GM12878 (cell line): Measurements from ENCODE around the gene FTMT. TPM values are rescaled to one million over a fixed set of nuclear protein-coding genes. Genes with fewer than 3 reads are reported as not detected.

ENCODE experiments used
- ATAC-seq: fragments of 200-7000 bp; cut with Tn5 transposase; 3 replicates; pipeline ENCODE4 v1.9.1; 2020; ENCODE audit warnings: mild to moderate bottlenecking, moderate library complexity
- BruUV-seq: library from RNA; stranded (reverse); fragments of 400-500 nt; replicated peaks from 2 replicates; lab custom pipeline; 2021; lab: Mats Ljungman, UMichigan
- CTCF ChIA-PET: fragments of 300-600 bp; sonication (Branson Sonifier 250); formaldehyde crosslinking; extraction: SDS; loops from one replicate; lab custom pipeline; 2021; ENCODE audit warnings: inconsistent platforms; lab: Yijun Ruan, JAX
- POLR2A ChIA-PET: fragments of 350-600 bp; formaldehyde crosslinking; extraction: SDS; loops from one replicate; lab custom pipeline; 2021; ENCODE audit warnings: inconsistent platforms; lab: Charles Lee
- RAD21 ChIA-PET: fragments of 300-600 bp; sonication (Branson Sonifier 250); formaldehyde crosslinking; loops from one replicate; lab custom pipeline; 2023; ENCODE audit warnings: antibody characterized with exemption; ENCODE audit not compliant: unreplicated experiment; lab: Charles Lee
- SMC1A ChIA-PET: fragments of 300-600 bp; sonication (Branson Sonifier 250); formaldehyde crosslinking; loops from one replicate; lab custom pipeline; 2023; ENCODE audit not compliant: unreplicated experiment, uncharacterized antibody; lab: Charles Lee
- DNase-seq: peaks from one replicate; pipeline ENCODE4 v3.0.0-alpha.2; 2011; ENCODE audit warnings: low read depth, low spot score
- FAIRE-seq: peaks from 3 replicates; lab custom pipeline; 2011; peaks lifted over from hg19 to GRCh38; lab: Jason Lieb, UNC
- H2AFZ ChIP-seq: 2 replicates; pipeline ENCODE4 v1.6.0; 2011; ENCODE audit warnings: low read depth, low read length, control low read depth; ENCODE audit not compliant: control insufficient read depth
- H3K27ac ChIP-seq: 2 replicates; pipeline ENCODE4 v1.5.1; 2011; ENCODE audit warnings: control low read depth; ENCODE audit not compliant: control insufficient read depth, insufficient read depth
- H3K27me3 ChIP-seq, 2 experiments: replicated peaks in 1 of 2; 2 replicates each; pipeline versions ENCODE4 v1.6.0 to v1.6.1; 2011; ENCODE audit warnings: low read length in 1 of 2; ENCODE audit not compliant: control insufficient read depth in 2 of 2, insufficient read depth in 2 of 2
- H3K36me3 ChIP-seq, 2 experiments: 2 replicates each; pipeline ENCODE4 v1.5.1; 2011; ENCODE audit warnings: low read length in 1 of 2; ENCODE audit not compliant: control insufficient read depth in 2 of 2, insufficient read depth in 2 of 2
- H3K4me1 ChIP-seq: 2 replicates; pipeline ENCODE4 v1.6.1; 2011; ENCODE audit warnings: mild to moderate bottlenecking, low read length, moderate library complexity, mixed read lengths; ENCODE audit not compliant: control insufficient read depth, insufficient read depth
- H3K4me2 ChIP-seq: 2 replicates; pipeline ENCODE4 v1.6.0; 2011; ENCODE audit warnings: control low read depth; ENCODE audit not compliant: control insufficient read depth, insufficient read depth
- H3K4me3 ChIP-seq: fragments of 200-600 bp; sonication (generic); 2 replicates; pipeline ENCODE4 v1.5.1; 2016
- H3K79me2 ChIP-seq: 2 replicates; pipeline ENCODE4 v1.6.0; 2011; ENCODE audit warnings: low read length; ENCODE audit not compliant: control insufficient read depth, insufficient read depth
- H3K9ac ChIP-seq: 2 replicates; pipeline ENCODE4 v1.8.0; 2011; ENCODE audit warnings: low read length, control low read depth, mixed read lengths; ENCODE audit not compliant: control insufficient read depth, insufficient read depth
- H3K9me3 ChIP-seq: replicated peaks from 3 replicates; pipeline ENCODE4 v1.5.1; 2011; ENCODE audit warnings: mild to moderate bottlenecking, low read length; ENCODE audit not compliant: control insufficient read depth, insufficient read depth
- H4K20me1 ChIP-seq: 2 replicates; pipeline ENCODE4 v1.6.0; 2011; ENCODE audit not compliant: control insufficient read depth, insufficient read depth
- ASH2L ChIP-seq: fragments of 300-600, 200-600 bp; sonication (generic); IDR thresholded peaks from 2 replicates; pipeline ENCODE4 v1.6.1; 2017; ENCODE audit warnings: low read depth, mild to moderate bottlenecking, borderline replicate concordance
- E4F1 ChIP-seq: fragments of 450-650 bp; IDR thresholded peaks from 2 replicates; pipeline ENCODE4 v1.6.1; 2018; ENCODE audit warnings: borderline replicate concordance, mild to moderate bottlenecking; ENCODE audit not compliant: partially characterized antibody
- IKZF2 ChIP-seq, 2 experiments: fragments of 450-650 bp; IDR thresholded peaks; 2 replicates each; pipeline ENCODE4 v1.6.1; 2017; ENCODE audit warnings: mild to moderate bottlenecking in 2 of 2, moderate library complexity in 2 of 2
- KLF5 ChIP-seq: fragments of 450-650 bp; IDR thresholded peaks from 2 replicates; pipeline ENCODE4 v1.6.1; 2014; ENCODE audit warnings: mild to moderate bottlenecking; ENCODE audit not compliant: partially characterized antibody
- MTA3 ChIP-seq: IDR thresholded peaks from 2 replicates; pipeline ENCODE4 v1.6.1; 2012; ENCODE audit warnings: low read length, inconsistent platforms, borderline replicate concordance
- MYC ChIP-seq: IDR thresholded peaks from 2 replicates; pipeline ENCODE4 v1.6.1; 2011; ENCODE audit warnings: mild to moderate bottlenecking, low read length, moderate library complexity, inconsistent platforms; ENCODE audit not compliant: insufficient read depth, insufficient replicate concordance, insufficient read length, severe bottlenecking
- PBX3 ChIP-seq: IDR thresholded peaks from 2 replicates; pipeline ENCODE4 v1.6.1; 2011; ENCODE audit warnings: mild to moderate bottlenecking, low read depth, low read length, moderate library complexity; ENCODE audit not compliant: insufficient replicate concordance
- PKNOX1 ChIP-seq: fragments of 450-650 bp; IDR thresholded peaks from 2 replicates; pipeline ENCODE4 v1.6.1; 2016; ENCODE audit warnings: mild to moderate bottlenecking
- POLR2AphosphoS2 ChIP-seq: IDR thresholded peaks from 2 replicates; pipeline ENCODE4 v1.6.1; 2011; ENCODE audit warnings: low read depth, mild to moderate bottlenecking, low read length, improper control_type of control experiment, moderate library complexity
- RAD21 ChIP-seq: IDR thresholded peaks from 2 replicates; pipeline ENCODE4 v1.6.1; 2011; ENCODE audit warnings: mild to moderate bottlenecking, low read depth, low read length, moderate library complexity; ENCODE audit not compliant: insufficient read depth
- RB1 ChIP-seq: fragments of 450-650 bp; formaldehyde crosslinking; IDR thresholded peaks from 2 replicates; pipeline ENCODE4 v1.6.1; 2017; ENCODE audit warnings: mild to moderate bottlenecking, borderline replicate concordance
- RELA ChIP-seq: fragments of 450-650 bp; IDR thresholded peaks from 2 replicates; pipeline ENCODE4 v1.8.0; 2014; ENCODE audit warnings: borderline replicate concordance; ENCODE audit not compliant: partially characterized antibody
- YBX1 ChIP-seq: fragments of 450-650 bp; IDR thresholded peaks from 2 replicates; pipeline ENCODE4 v1.6.1; 2016; ENCODE audit warnings: antibody characterized with exemption
- YY1 ChIP-seq: IDR thresholded peaks from 2 replicates; pipeline ENCODE4 v1.6.1; 2011; ENCODE audit warnings: low read depth, mild to moderate bottlenecking, low read length
- ZNF217 ChIP-seq: fragments of 450-650 bp; IDR thresholded peaks from 2 replicates; pipeline ENCODE4 v1.6.1; 2017; ENCODE audit warnings: antibody characterized with exemption, mild to moderate bottlenecking
- ZNF592 ChIP-seq: fragments of 450-650 bp; IDR thresholded peaks from 2 replicates; pipeline ENCODE4 v1.6.1; 2017; ENCODE audit warnings: mild to moderate bottlenecking, moderate library complexity
- WGBS: methylation state at CpG from one replicate; pipeline ENCODE4 v1.1.6; 2016; ENCODE audit warnings: low lambda C conversion rate; ENCODE audit not compliant: insufficient replicate concordance, insufficient coverage; ENCODE audit errors: missing lambda C conversion rate; 5-methylcytosine and 5-hydroxymethylcytosine counted together
- in situ Hi-C: fragments of 300-500 bp; cut with MboI; formaldehyde crosslinking; loops from 9 replicates; pipeline ENCODE4 v1.14.3; 2018; ENCODE audit warnings: mixed read lengths
- intact Hi-C: fragments of 100-400 bp; cut with micrococcal nuclease; formaldehyde crosslinking; loops from one replicate; pipeline ENCODE4 v1.14.2; 2022; ENCODE audit not compliant: unreplicated experiment
- polyA plus RNA-seq, 11 experiments: library from polyadenylated mRNA; depleted of rRNA in 4 of 11; unstranded in 6 of 11; stranded (reverse) in 5 of 11; fragments of >200 nt; fragmentation: Nextera tagmentation in 4 of 11; fragmentation: Illumina TruSeq in 1 of 11; extraction: Ambion mirVana in 4 of 11; extraction: Trizol in 1 of 11; gene quantifications; 1 replicate in 1 of 11; 2 replicates in 10 of 11; pipeline versions ENCODE4 v1.2.1 to v1.2.3, GENCODE V29; 2011 to 2016; ENCODE audit warnings: inconsistent platforms in 2 of 11, missing spikeins in 2 of 11, low read depth in 1 of 11
- total RNA-seq, 4 experiments: library from RNA; depleted of rRNA in 3 of 4; stranded (reverse); fragments of >200 nt in 3 of 4; fragmentation: Illumina TruSeq in 1 of 4; extraction: Trizol in 1 of 4; gene quantifications; 2 replicates each; pipeline versions ENCODE4 v1.2.1 to v1.2.3, GENCODE V29; 2013 to 2021

Gene FTMT
- total and polyA plus RNA-seq, 10 of the 15 experiments (the other 5 are each of a cell fraction or from before 2014, with no cell fraction given), result not detected

GRCh38 chr5:121833617-121834016, 18.1 kb upstream of the FTMT start:
- no TSS peak for BruUV-seq
- H2AFZ ChIP-seq, result no peak overlapping the region
- no peaks in the 10 kb centered on the region for H3K9me3 ChIP-seq
- no peak overlapping the region for H3K4me2 ChIP-seq
- no peak overlapping the region for H3K4me3 ChIP-seq
- 43% methylated on average over 1 of the region's 1 CpG for WGBS
- ATAC-seq (no peak), DNase-seq (no peak), FAIRE-seq (no peak)
- CTCF ChIA-PET, result interaction anchor here (1.0 kb wide), 1 partner anchor 29 kb away, joined by 3 read pairs; no protein-coding TSS in a partner anchor
- no peaks in the 10 kb centered on the region for H3K4me1 ChIP-seq
- intact Hi-C loops, result no loop called here
- SMC1A ChIA-PET, result no interaction called here
- RAD21 ChIA-PET, result no interaction called here
- no peak overlapping the region for H3K27ac ChIP-seq
- no peaks in the 10 kb centered on the region for H3K79me2 ChIP-seq
- H3K27me3 ChIP-seq, result no peaks in the 10 kb centered on the region
- POLR2A ChIA-PET, result interaction anchor here (0.5 kb wide), 1 partner anchor 167 kb away, joined by 4 read pairs; no protein-coding TSS in a partner anchor
- in situ Hi-C loops, result no loop called here
- H3K9ac ChIP-seq, result no peak overlapping the region
- no peaks in the 10 kb centered on the region for H3K36me3 ChIP-seq
- H4K20me1 ChIP-seq, result no peaks in the 10 kb centered on the region
- no peak for TF ChIP-seq YY1
- TF ChIP-seq E4F1, result no peak
- TF ChIP-seq ZNF592, result no peak
- no peak for TF ChIP-seq RELA
- TF ChIP-seq ZNF217, result no peak
- no peak for TF ChIP-seq RAD21
- TF ChIP-seq MYC, result no peak
- TF ChIP-seq IKZF2 (IDR thresholded peaks at IDR 0.05), result no peak
- no peak for TF ChIP-seq YBX1
- no peak for TF ChIP-seq ASH2L
- no peak for TF ChIP-seq MTA3
- no peak for TF ChIP-seq POLR2AphosphoS2
- no peak for TF ChIP-seq PKNOX1
- no peak for TF ChIP-seq PBX3
- TF ChIP-seq RB1, result no peak
- no peak for TF ChIP-seq KLF5
